Cardiac septum (tissue), 1 donor: ENCODE measurements around the gene TP73. TPM values are rescaled to one million over a fixed set of nuclear protein-coding genes. Genes with fewer than 3 reads are reported as not detected.

ENCODE experiments used
- DNase-seq: peaks from one replicate; pipeline ENCODE4 v3.0.0-alpha.2; 2020; ENCODE audit warnings: low spot score
- intact Hi-C: fragments of 100-400 bp; cut with DNase I; formaldehyde crosslinking; loops from one replicate; pipeline ENCODE4 v1.14.0; 2022
- total RNA-seq: library from RNA; stranded (reverse); fragmentation: NEBNext Ultra II Directional; extraction: Animal tissue kit (Norgen Biotek cat#: 25700); gene quantifications from one replicate; pipeline ENCODE4 v1.2.1, GENCODE V29; 2021
- donor health status: DM: no; HTN: no; CAD: no.

Gene TP73
- total RNA-seq, 1 donor from 2014 or later = 0.30 TPM

GRCh38 chr1:3631320-3632260 lies 20.7 kb upstream of the TP73 start:
- intact Hi-C loops = no loop called here

GRCh38 chr1:3632298-3632697 lies 20.0 kb upstream of the TP73 start:
- intact Hi-C loops = no loop called here
- no peak for DNase-seq

More at GRCh38 chr1:3631320-3632260, 20.7 kb upstream of the TP73 start:
- no peak for DNase-seq

- intact Hi-C loops = no loop called here
- DNase-seq = no peak
Measured at GRCh38 chr1:3632716-3633343, 19.5 kb upstream of the TP73 start.

GRCh38 chr1:3633344-3634058 lies 18.8 kb upstream of the TP73 start:
- intact Hi-C loops = no loop called here
- DNase-seq = no peak

GRCh38 chr1:3634059-3634800 lies 18.1 kb upstream of the TP73 start:
- intact Hi-C loops = no loop called here
- DNase-seq = no peak

GRCh38 chr1:3636080-3636479 lies 16.2 kb upstream of the TP73 start:
- DNase-seq = peak; percentile 31
- intact Hi-C loops = no loop called here

- peak; percentile 26 for DNase-seq
Measured at GRCh38 chr1:3636531-3636930, 15.8 kb upstream of the TP73 start.

GRCh38 chr1:3638027-3638426 lies 14.3 kb upstream of the TP73 start:
- peak; percentile 36 for DNase-seq
- intact Hi-C loops = no loop called here

More at GRCh38 chr1:3636531-3636930, 15.8 kb upstream of the TP73 start:
- intact Hi-C loops = no loop called here

GRCh38 chr1:3638676-3639075 lies 13.6 kb upstream of the TP73 start:
- DNase-seq = peak; percentile 46
- intact Hi-C loops = no loop called here

- DNase-seq = peak; percentile 55
- intact Hi-C loops = no loop called here
Measured at GRCh38 chr1:3639397-3639911, 12.9 kb upstream of the TP73 start.

- DNase-seq = peak; percentile 43
Measured at GRCh38 chr1:3640121-3640837, 12.0 kb upstream of the TP73 start.

GRCh38 chr1:3641046-3641760 lies 11.1 kb upstream of the TP73 start:
- peak; percentile 41 for DNase-seq
- intact Hi-C loops = no loop called here

More at GRCh38 chr1:3640121-3640837, 12.0 kb upstream of the TP73 start:
- intact Hi-C loops = no loop called here

GRCh38 chr1:3641816-3642215 lies 10.5 kb upstream of the TP73 start:
- intact Hi-C loops = no loop called here
- DNase-seq = no peak

- intact Hi-C loops = no loop called here
- DNase-seq = peak; percentile 51
Measured at GRCh38 chr1:3642919-3643675, 9.2 kb upstream of the TP73 start.

- DNase-seq = peak; percentile 49
- intact Hi-C loops = no loop called here
Measured at GRCh38 chr1:3644273-3644672, 8.0 kb upstream of the TP73 start.

- intact Hi-C loops = no loop called here
- peak; percentile 35 for DNase-seq
Measured at GRCh38 chr1:3645247-3645646, 7.1 kb upstream of the TP73 start.

GRCh38 chr1:3645666-3646355 lies 6.5 kb upstream of the TP73 start:
- intact Hi-C loops = no loop called here
- DNase-seq = peak; percentile 43
